Loucy (cell line): Measurements from ENCODE around the gene CORT.
"Not testable (repeated sequence)": the region's sequence is repeated elsewhere in the genome, so short reads cannot be mapped to it uniquely, and the experiment has no call there.

Experiments used
- CTCF ChIP-seq: fragments of 200-600 bp; sonication (generic); conservative IDR thresholded peaks from 2 replicates; pipeline ENCODE4 v1.5.1; 2014; ENCODE audit warnings: mild to moderate bottlenecking, antibody characterized with exemption, low read length
- EZH2phosphoT487 ChIP-seq: fragments of 200-600 bp; IDR thresholded peaks from 2 replicates; pipeline ENCODE4 v1.6.1; 2018; ENCODE audit warnings: antibody characterized with exemption, mild to moderate bottlenecking, moderate library complexity, borderline replicate concordance

DNA sequence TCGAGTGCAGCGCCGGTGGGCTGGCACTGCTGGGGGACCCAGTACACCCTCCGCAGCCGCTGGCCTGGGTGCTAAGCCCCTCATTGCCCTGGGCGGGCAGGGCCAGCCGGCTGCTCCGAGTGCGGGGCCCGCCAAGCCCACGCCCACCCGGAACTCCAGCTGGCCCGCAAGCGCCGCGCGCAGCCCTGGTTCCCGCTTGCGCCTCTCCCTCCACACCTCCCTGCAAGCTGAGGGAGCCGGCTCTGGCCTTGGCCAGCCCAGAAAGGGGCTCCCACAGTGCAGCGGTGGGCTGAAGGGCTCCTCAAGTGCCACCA is 23.3 kb upstream of the CORT start:
- not testable (repeated sequence) for TF ChIP-seq CTCF, EZH2phosphoT487
